HEK293 (cell line): ENCODE data around the gene FGD5.
"Not testable (repeated sequence)": the region's sequence is repeated elsewhere in the genome, so short reads cannot be mapped to it uniquely, and the experiment has no call there.

Experiments
- CTCF ChIP-seq: fragments of 450-650 bp; formaldehyde crosslinking; IDR thresholded peaks from 2 replicates; pipeline ENCODE4 v1.5.1; 2016; ENCODE audit warnings: missing biosample characterization, missing genetic modification characterization
- KLF10 ChIP-seq: fragments of 450-650 bp; IDR thresholded peaks from 2 replicates; pipeline ENCODE4 v1.5.1; 2018; ENCODE audit warnings: missing biosample characterization, mild to moderate bottlenecking, missing genetic modification characterization
- ZNF639 ChIP-seq: fragments of 450-650 bp; formaldehyde crosslinking; IDR thresholded peaks from 2 replicates; pipeline ENCODE4 v1.5.1; 2016; ENCODE audit warnings: missing biosample characterization, missing genetic modification characterization
- ZNF664 ChIP-seq: fragments of 450-650 bp; formaldehyde crosslinking; IDR thresholded peaks from 2 replicates; pipeline ENCODE4 v1.5.1; 2016; ENCODE audit warnings: missing biosample characterization, missing genetic modification characterization

GRCh38 chr3:14903501-14903900 lies 84.7 kb downstream of the FGD5 start:
- TF ChIP-seq CTCF; ZNF664 (tag by site-specific recombination); KLF10 (tag by site-specific recombination); ZNF639 (tag by site-specific recombination): not testable (repeated sequence)
